ENCODE measurements around the gene RAC3.

RAC3 gene

DNA sequence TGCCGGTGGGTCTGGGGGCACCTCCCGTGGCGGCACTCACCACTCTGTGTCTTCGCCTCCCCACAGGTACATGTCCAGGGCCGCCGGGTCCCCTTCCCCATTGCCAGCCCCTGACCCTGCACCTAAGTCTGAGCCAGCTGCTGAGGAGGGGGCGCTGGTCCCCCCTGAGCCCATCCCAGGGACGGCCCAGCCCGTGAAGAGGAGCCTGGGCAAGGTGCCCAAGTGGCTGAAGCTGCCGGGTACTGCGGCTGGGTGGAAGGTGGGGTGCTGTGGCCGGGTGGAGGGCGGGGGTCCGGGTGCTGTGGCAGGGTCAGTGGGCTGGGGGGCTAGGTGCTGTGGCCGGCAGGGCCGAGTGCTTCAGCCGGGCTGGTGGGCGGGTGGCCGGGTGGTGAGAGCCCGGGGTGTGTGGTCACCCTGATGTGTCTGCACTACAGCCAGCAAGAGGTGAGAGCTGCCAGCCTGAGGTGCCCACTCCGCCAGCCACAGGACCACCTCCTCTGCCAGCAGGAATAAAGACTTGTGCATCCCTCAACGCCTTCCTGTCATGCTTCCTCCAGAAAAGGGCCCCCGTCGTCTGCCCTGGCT lies 14.5 kb upstream of the RAC3 start:
- TF ChIP-seq, protein P1, sequence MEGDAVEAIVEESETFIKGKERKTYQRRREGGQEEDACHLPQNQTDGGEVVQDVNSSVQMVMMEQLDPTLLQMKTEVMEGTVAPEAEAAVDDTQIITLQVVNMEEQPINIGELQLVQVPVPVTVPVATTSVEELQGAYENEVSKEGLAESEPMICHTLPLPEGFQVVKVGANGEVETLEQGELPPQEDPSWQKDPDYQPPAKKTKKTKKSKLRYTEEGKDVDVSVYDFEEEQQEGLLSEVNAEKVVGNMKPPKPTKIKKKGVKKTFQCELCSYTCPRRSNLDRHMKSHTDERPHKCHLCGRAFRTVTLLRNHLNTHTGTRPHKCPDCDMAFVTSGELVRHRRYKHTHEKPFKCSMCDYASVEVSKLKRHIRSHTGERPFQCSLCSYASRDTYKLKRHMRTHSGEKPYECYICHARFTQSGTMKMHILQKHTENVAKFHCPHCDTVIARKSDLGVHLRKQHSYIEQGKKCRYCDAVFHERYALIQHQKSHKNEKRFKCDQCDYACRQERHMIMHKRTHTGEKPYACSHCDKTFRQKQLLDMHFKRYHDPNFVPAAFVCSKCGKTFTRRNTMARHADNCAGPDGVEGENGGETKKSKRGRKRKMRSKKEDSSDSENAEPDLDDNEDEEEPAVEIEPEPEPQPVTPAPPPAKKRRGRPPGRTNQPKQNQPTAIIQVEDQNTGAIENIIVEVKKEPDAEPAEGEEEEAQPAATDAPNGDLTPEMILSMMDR (IDR thresholded peaks at IDR 0.05): no peak

DNA sequence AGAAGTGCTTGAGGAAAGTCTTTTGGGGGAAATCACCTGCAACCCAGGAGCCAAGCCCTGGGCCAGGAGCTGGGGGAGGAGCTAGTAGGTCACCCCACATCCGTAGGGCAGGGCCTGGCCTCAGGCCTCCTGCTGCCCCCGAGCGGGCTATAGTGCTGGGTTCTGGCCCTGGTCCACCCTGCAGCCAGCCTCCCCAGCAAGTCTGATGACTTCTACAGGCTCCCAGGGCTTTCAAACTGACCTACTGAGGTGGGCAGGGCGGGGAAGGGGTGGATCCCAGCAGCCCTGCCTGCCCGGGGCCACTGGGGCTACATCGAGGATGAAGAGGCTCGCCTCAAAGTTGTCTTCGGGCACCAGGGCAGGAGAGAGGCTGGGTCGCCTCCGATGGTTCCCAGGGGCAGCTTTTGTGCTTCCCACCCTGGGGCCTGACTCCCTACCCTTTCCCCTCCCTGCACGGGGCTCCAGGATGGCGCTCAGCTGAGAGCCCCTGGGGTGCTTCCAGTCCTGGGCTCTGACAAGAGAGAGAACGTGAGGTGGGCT lies 13.8 kb upstream of the RAC3 start:
- TF ChIP-seq, protein P1 (IDR thresholded peaks at IDR 0.05): no peak

DNA sequence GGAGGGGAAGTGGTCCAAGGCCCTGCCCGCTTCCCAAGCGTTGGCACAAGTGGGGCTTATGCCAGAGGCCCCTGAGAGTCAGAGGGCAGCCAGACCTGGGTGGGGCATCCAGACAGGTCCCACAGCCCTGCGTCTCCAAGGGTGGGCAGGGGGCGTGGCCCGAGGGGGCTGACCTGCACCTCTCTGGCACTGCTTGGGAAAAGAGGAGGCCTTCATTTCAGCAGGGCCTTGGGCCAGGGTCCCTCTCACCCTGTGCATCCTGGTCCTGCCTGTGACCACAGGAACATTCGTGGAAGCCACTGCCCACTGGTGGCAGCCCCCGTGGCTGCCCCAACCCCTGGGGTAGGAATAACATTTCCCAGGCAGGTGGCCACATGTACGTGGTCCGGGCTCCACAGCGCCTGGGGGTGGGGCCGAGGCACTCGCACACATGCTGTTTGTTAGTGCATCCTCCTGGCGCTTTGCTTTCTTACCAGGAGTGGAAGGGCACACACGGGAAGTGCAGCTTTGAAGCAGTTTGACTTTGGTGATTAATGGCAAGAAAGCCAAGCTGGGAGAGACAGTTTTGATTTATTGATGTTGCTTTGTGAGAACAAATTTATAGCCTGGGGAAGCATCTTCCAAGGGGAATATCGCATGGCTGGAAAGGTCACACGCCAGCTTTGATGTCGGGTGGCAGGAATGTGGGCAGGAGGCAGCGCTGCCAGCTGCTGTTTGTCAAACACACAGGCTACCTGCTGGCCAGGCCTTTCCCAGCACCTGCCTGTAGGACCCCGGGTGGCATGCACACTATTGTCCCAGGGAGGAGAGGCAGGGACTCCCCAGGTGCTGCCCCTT lies 13.1 kb upstream of the RAC3 start:
- TF ChIP-seq, protein P1 (IDR thresholded peaks at IDR 0.05): no peak

DNA sequence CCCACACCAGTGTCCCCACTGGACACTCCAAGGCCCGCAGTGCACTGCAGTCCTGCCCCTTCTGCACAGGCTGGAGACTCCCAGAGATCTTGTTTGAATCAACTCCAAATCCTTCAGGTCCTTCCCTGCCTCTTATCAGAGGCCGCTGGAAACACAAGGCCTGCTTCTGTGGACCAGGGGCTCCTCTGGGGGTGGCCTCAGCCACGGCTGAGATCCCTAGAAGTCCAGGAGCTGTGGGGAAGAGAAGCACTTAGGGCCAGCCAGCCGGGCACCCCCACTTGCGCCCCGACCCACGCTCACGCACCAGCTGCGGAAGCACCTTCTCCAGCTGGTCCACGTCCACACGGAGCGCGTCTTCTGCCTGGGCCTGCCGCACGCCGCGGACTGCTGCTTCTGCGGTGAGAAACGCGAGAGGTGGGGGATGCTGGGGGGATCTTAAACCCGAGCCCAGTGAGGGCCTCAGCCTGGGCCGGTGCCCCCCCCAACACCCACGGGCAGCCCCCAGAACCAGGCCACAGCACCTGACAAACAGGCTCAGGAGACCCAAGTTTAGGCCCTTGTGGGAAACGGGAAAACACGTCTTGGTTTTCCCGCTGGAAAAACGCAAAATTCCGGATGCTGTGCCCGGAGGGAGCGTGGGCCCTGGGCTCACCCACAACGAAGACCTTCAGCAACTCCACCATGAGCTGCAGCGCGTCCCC lies 12.3 kb upstream of the RAC3 start:
- TF ChIP-seq, protein P1 (IDR thresholded peaks at IDR 0.05): no peak

DNA sequence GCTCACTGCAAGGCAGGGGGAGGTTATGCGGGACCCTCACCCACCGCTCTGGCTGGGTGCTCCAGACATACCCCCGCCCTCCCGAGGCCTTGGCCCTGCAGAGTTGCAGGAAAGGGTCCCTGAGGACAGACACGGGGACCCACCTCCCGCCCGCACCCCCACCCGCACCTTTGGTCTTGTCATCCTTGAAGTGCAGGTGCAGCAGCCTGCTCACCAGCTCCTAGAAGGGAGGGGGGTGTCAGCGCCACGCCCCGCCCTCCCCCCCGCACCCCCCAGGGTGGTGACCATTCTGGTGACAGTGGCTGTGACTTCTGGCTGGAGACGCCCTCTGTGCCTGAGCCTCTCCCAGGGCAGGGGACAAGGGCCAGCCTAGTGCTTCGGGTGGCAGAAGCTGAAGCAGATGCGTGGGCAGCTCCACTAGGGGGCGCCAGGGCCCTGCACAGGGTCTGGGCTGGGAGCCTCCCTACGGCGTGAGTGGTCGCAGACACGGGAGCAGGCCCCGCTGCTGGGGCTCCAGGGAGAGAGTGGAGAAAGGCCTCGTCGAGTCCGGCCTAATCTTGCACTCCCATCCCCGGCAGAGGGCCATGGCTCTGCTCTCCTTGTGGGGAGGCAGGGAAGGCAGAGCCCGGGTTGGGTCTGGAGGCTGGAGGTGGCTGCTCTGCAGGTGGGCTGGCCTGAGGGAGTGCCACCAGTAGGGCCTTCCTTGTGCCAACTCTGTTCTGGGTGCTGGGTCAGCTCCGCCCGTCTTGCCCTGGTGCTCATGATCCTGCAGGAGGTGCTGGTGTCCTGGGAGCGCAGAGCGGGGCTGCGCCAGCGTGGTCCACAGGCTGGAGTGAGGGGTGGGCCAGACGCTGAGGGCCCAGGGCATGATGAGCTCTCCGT lies 11.5 kb upstream of the RAC3 start:
- TF ChIP-seq, protein P1 (IDR thresholded peaks at IDR 0.05): peak; percentile 89

DNA sequence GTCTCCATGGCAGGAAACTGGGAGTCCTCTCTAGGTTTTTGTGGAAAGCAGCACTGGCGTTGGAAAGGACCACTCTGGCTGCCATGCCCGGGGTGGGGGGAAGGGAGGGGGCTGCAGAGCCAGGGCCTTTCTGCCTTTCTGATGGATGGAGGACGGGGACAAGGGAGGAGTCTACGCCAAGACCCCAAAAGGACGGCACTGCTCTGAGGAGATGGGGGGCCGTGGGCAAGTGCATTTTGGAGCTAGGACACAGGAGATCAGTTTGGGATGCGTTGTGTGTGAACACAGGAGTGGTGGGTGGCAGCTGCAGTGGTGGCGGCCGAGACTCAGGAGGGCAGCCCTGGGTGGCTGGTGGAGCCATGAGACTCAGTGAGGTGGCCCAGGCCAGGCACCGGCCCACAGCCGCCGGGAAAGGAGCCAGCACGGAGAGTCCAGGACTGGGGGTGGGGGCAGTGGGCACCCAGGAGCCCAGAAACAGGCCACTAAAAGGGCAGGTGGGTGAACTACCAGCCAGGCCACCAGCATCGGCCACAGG lies 10.8 kb upstream of the RAC3 start:
- TF ChIP-seq, protein P1 (IDR thresholded peaks at IDR 0.05): no peak
